Activated CD4-positive, alpha-beta T cell treated with anti-CD3 and anti-CD28 coated beads for 48 hours (primary cell): ENCODE data around the gene SLC66A3.

Experiments used
- DNase-seq: peaks from one replicate; pipeline ENCODE4 v3.0.0-alpha.2; 2020

The SLC66A3 gene

GRCh38 chr2:11140492-11140891 lies 14.8 kb upstream of the SLC66A3 start:
- no peak for DNase-seq

GRCh38 chr2:11141319-11141718 lies 13.9 kb upstream of the SLC66A3 start:
- no peak for DNase-seq

- DNase-seq = no peak
Observed at GRCh38 chr2:11142330-11142729, 12.9 kb upstream of the SLC66A3 start.

DNA sequence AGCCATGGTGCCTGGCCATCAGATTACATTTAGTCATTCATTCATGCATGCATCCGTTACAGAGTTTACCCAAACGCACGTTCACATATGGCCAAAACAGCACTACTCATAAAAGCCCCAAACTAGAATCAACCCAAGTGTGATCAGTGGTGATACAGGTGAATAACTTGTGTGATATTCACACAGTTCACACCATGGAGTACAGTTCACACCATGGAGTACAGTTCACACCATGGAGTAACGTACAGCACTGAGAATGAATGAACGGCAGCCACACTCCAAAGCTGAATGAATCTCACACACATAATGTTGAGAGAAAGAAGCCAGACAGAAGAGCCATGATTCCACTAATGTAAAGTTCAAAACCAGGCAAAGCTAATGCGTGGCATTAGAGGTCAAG lies 12.3 kb upstream of the SLC66A3 start:
- no peak for DNase-seq

DNA sequence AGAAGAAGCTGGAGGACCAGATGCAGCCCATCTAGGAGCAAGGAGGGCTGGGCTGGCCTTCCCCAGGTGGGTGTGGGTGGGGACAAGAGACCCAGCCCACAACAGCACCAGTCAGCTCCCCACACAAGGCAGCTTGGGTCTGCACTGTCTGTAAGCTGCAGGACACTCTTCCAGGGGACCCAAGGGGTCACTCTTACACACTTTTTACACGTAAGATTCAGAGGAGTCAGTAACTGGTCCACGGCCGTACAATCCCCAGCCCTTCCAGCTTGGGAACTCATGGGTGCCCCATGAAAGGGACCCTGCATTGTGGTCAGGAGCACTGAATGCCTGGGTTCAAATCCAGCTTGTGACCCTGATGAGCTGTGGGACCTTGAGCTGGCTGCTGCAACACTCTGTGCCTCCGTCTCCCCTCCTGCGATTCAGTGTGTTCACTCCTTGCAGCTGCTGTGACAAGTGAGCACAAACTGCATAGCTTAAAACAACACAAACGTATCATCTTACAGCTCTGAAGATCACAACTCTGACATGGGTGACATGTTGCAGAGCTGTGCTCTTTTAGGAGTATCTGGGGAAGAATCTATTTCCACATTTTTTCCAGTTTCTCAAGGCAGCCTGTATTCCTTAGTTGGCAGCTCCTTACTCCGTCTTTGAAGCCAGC lies 11.1 kb upstream of the SLC66A3 start:
- no peak for DNase-seq

GRCh38 chr2:11144738-11145079 lies 10.6 kb upstream of the SLC66A3 start:
- DNase-seq = no peak

DNA sequence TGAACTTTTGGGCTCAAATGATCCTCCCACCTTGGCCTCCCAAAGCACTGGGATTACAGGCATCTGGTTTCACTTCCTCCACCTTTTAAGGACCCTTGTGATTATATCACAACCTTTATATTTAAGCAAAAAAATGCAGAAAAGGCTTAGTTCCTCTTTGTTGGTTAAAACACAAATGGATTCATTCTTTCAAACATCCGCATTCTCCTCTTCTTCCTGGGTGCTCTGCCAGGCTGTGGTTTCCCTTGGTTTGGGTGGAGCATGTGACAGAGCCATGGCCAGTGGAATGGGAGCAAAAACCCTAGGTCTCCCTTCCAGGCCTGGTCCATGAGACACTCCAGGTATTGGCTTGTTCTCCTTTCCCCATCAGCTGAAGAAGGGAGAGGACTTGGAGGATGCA lies 9.9 kb upstream of the SLC66A3 start:
- no peak for DNase-seq

GRCh38 chr2:11146076-11146475 lies 9.2 kb upstream of the SLC66A3 start:
- DNase-seq = no peak

DNA sequence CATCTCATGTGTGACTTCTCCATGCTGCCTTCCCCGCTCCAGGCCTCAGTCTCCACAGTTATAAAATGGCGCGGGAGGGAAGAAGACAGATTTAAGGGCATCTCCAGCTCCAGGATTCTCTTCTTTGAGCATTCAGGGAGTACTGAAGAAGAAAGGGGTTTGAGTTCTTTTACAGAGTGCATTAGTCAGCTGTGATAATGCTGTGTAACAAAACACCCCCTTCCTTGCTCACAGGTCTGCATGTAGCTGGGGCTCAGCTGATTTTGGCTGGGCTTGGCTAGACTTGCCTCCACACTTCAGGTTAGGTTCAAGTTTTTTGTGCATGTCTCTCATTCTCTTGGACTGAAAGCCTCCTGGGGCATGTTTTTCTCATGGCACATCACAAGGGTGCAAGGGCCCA lies 8.0 kb upstream of the SLC66A3 start:
- no peak for DNase-seq

GRCh38 chr2:11152591-11152990 lies 2.7 kb upstream of the SLC66A3 start:
- DNase-seq = no peak

DNA sequence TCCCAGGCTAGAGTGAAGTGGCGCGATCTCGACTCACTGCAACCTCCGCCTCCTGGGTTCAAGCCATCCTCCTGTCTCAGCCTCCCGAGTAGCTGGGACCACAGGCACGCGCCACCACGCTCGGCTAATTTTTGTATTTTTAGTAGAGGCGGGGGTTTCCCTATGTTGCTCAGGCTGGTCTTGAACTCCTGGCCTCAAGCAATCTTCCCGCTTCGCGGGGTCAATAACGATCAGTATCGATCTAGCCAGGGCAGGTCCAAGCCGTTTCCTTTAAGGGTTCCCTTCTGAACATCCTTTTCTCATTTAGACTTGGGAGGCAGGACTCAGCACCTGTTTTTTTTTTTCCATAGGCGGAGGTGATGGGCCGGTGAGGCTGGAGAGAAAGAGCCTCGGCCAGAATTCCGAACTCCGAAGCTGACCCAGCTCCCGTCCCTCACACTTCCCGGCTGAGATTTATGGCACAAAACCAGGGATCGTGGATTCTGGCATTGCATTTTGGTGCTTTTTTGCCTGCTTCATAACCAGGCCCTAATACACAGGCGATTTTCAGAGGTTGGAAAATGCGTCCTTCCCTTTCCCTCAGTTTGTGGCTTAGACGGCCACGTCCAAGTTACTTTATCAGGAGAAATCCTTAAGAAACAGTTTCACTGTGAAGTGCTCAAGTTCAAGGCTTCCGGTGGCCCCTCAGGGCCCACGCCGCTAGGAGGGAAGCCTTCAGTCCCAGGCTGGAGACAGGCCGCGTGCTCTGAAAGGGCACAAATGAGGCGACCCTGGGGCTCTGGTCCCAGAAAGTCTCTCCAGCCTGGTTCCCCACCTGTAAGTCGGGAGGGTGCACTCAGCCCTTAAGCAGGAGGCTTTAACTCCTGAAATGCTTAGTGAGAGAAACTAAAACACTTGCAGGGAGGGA lies 998 bp upstream of the SLC66A3 start:
- DNase-seq = no peak

- peak; percentile 99 for DNase-seq
Observed at GRCh38 chr2:11154923-11155380, 315 bp upstream of the SLC66A3 start.

DNA sequence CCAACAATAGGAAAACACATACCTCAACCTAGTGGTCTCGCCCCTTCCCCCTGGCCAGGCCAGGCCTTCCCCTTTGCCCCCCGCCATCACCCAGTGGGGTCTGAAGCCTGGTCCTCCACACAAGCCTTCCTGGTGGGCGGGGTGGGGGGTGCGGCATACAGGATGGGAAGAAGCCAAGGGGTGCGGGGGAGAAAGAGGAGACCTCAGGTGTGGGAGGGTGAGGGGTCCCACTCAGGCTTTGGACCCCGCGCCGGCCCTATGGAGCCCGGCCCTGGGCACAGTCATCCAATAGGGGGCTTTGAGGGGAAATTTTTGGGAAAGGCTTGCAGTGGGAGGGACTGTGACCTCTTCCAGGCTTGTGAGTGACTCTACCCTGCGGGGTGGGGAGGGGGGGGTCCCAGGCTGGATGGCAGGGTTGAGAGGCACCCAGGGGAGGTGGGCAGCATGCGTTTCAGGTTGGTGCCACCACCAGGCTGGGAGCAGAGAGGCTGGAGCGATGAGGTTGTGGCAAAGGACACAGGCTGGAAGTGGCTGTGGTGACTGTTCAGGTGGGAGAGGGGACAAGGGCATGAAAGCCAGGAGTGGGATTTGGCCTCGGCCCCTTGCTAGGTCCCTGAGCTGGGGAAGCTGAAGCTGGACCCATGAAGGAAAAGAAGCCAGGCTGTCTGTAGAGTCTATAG lies 1.3 kb downstream of the SLC66A3 start:
- DNase-seq = no peak

DNA sequence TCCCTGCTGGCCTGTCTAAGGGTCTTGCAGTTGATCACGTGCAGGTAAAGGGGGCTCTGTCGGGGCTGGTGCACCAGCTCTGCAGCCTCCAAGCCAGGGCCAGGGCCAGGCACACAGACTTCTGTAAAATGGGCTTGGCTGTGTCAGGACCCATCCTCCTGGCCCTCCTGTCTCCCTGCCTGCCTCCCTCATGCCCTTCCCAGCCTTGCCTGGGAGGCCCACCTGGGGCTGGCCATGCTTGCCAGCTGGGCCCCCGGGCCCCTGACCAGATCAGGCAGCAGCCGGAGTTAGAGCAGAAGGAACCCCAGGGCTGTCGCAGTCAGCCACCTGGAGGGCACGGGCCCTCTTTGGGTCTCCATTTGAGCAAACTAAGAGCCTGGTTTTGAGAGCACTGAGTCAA lies 2.0 kb downstream of the SLC66A3 start:
- DNase-seq = no peak

- no peak for DNase-seq
Observed at GRCh38 chr2:11157731-11158130, 2.5 kb downstream of the SLC66A3 start.

DNA sequence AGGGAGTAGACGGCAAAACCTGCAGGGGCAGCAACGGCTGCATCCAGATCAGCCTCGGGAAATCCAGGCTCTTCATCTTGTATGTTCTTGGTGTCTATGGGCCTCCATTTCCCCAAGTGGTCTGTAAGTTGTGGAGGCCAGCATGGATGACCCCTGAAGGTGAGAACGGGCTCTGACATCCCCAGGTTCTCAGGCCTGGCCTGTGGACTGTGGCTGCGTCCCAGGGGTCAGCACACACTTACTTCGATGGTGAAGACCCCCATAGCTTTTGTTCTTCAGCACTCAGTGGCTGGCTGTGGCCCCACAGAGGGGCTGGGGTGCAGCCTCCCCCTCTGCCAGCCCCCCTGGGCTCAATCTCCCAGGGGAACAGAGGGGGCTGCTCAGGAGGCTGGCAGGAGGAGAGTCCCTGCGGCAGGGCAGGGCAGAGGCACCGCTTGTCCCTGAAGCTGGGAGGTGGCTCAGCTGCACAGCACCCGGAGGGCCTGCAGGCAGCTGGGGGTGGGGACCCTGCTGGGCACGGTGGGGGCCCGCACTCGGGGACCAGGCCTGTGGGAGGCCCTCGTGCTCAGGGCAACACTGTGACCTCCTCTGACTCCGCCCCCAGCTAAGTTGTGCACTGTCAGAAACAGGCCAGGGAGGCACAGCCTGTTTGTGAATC lies 3.8 kb downstream of the SLC66A3 start:
- no peak for DNase-seq

DNA sequence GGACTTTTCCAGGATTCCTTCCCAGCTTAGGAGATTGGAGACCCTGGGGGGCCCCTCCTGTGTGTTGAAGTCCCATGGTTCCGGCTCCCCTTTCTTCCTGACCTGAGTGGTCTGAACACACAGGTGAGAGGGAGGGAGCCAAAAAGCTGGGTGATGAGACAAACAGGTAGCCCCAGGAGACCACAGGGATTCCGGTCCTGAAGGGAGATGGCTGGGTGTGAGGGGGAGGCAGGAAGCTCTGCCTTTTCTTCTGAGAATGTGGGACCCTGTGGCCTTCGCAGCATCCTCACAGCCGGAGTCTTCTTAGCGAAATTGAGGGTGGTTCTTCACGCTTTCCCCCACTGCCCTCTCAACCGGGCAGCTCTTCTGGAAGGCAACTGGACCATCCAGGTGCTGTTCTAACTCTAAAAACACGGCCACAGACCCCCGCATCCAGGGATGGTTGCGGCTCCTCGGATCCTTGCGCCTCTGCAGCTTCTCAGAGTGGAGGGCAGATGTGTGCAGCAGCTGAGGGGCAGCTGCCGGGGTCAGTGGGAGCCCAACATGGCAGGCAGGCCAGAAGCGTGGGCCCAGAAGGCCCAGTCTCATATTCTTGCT lies 4.4 kb downstream of the SLC66A3 start:
- DNase-seq = no peak

- no peak for DNase-seq
Observed at GRCh38 chr2:11160256-11160655, 5.0 kb downstream of the SLC66A3 start.

- DNase-seq = no peak
Observed at GRCh38 chr2:11160731-11161455, 5.6 kb downstream of the SLC66A3 start.

- no peak for DNase-seq
Observed at GRCh38 chr2:11161747-11162146, 6.5 kb downstream of the SLC66A3 start.

DNA sequence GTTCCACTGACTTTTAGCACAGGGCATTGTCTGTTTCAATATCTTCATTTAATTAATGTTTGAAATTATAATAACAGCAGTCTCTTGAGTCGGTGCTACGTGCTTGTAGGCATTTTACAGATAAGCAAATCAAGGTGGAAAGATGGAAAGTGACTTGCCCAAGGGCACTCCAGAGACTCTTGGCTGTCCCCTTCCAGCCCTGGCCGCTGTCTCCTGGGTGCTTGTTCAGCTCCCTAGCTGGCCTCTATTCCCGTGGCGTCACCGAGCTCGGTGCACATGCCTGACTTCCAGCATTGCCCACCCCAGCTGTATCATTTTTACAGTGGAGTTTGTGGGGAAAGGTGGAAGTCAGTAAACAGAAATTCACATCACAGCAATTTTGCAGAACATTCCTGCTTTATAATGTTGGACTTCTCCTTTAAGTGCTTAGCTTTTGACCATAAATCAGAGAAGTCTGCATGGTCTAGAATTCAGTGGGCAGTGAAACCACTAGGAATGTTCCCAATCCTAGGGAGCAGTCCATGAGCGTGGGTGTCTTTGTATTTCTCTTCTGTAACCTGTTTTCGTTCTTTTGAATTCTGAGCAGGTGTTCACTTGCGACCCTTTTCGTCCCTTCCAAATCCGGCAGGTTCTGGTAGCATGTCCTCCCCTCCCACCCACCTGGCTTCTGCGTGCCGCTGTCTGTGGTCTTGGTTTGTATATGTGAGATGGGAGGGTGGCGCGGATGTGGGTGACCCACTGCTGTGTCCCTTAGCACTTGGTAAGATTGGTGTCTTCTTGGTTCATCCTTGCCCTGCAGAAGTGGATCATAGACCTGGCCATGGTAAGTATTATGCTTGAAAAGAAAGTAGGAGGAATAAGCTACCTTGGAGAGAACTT lies 8.4 kb downstream of the SLC66A3 start:
- no peak for DNase-seq
